BJ (cell line): ENCODE results near the gene SND1. TPM values are rescaled to one million over a fixed set of nuclear protein-coding genes. Genes with fewer than 3 reads are reported as not detected.

Experiments
- CTCF ChIA-PET: fragments of 350-600 bp; formaldehyde crosslinking; extraction: SDS; loops from one replicate; lab custom pipeline; 2021; ENCODE audit warnings: antibody characterized with exemption, inconsistent platforms; lab: Yijun Ruan, JAX
- POLR2A ChIA-PET: fragments of 300-600 bp; sonication (Branson Sonifier 250); formaldehyde crosslinking; extraction: SDS; loops from one replicate; lab custom pipeline; 2021; ENCODE audit warnings: antibody characterized with exemption; lab: Charles Lee
- DNase-seq: peaks from one replicate; pipeline ENCODE4 v3.0.0-alpha.2; 2011; ENCODE audit warnings: low read depth
- H3K27me3 ChIP-seq: 2 replicates; pipeline ENCODE4 v1.6.0; 2011; ENCODE audit warnings: low read length; ENCODE audit not compliant: control insufficient read depth, insufficient read depth
- H3K36me3 ChIP-seq: 2 replicates; pipeline ENCODE4 v1.5.1; 2011; ENCODE audit warnings: low read length; ENCODE audit not compliant: control insufficient read depth, insufficient read depth
- H3K4me3 ChIP-seq: 2 replicates; pipeline ENCODE4 v1.5.1; 2011; ENCODE audit warnings: low read depth, mild to moderate bottlenecking, control low read depth, low read length
- CTCF ChIP-seq: IDR thresholded peaks from 2 replicates; pipeline ENCODE4 v1.5.1; 2011; ENCODE audit warnings: low read depth, mild to moderate bottlenecking, control low read depth, inconsistent platforms, low read length, moderate library complexity; ENCODE audit not compliant: insufficient read depth
- polyA plus RNA-seq: library from polyadenylated mRNA; depleted of rRNA; stranded (reverse); fragments of >200 nt; gene quantifications from 2 replicates; pipeline ENCODE4 v1.2.3, GENCODE V29; 2011

Gene SND1
- polyA plus RNA-seq, 1 experiment = 203 TPM

- no peak for DNase-seq
- CTCF ChIA-PET = no interaction called here
- POLR2A ChIA-PET = no interaction called here
- TF ChIP-seq CTCF = no peak
- Histone ChIP-seq H3K36me3 (0 out of 2 replicates have a peak, but pooled peaks cover 1% of the 10 kb centered on the region), H3K4me3 (no peak overlapping the region), H3K27me3 (no peaks in the 10 kb centered on the region)
Measured at GRCh38 chr7:127807340-127807739, 155.3 kb downstream of the SND1 start.

- Histone ChIP-seq H3K4me3 (no peak overlapping the region), H3K27me3 (no peaks in the 10 kb centered on the region), H3K36me3 (0 out of 2 replicates have a peak, but pooled peaks cover 1% of the 10 kb centered on the region)
- CTCF ChIA-PET = no interaction called here
- POLR2A ChIA-PET = no interaction called here
- TF ChIP-seq CTCF = no peak
- DNase-seq = no peak
Measured at GRCh38 chr7:127807829-127808228, 155.8 kb downstream of the SND1 start.

DNA sequence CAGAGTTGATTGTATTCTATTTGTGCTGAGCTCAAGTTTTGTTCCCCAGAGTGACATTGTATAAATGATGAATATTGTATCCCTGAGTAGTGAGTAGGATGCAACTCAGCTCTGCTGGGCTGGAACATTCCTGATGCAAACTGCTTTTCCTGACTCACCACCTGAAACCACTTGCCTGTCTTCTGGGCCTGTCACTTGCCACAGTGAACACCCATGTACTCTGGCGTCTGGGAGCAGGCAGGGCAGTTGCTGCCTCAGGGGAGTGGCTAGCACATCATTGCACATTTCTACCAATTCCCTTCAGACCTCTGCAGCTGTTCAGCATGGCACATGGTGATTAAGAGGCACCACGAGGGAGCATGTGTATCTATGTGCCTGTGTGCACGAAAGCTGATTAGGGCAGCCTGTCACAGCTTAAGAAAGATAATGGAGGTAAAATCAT lies 157.3 kb downstream of the SND1 start:
- CTCF ChIA-PET = interaction anchor here (0.9 to 1.2 kb wide), 3 partner anchors 11 to 212 kb away, joined by 3 to 4 read pairs (median 3); no protein-coding TSS in a partner anchor
- DNase-seq = peak; percentile 30
- H3K4me3 ChIP-seq = no peak overlapping the region
- H3K36me3 ChIP-seq = 0 out of 2 replicates have a peak, but pooled peaks cover 1% of the 10 kb centered on the region
- no peak for TF ChIP-seq CTCF
- POLR2A ChIA-PET = interaction anchor here (0.6 kb wide), 1 partner anchor 165 kb away, joined by 4 read pairs; no protein-coding TSS in a partner anchor
- H3K27me3 ChIP-seq = no peaks in the 10 kb centered on the region

DNA sequence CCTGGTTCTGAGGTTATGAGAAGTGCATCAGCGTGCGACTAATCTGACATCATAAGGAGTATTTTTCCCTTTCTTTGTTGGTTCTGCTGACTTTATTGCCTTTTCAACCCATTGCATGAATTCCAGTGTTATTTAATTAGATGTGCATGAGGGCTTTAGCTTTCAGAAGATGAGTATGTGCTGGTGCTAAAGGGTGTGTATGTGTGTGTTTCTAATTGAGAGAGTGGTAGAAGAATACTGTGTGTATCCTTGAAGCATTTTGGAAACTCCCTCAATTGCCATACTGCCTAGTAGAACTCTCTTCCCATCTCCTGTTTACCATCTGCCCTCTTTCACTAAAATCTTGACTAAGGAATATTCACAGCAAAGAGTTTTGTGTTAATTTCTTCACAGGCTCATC lies 158.1 kb downstream of the SND1 start:
- DNase-seq = no peak
- TF ChIP-seq CTCF = no peak
- Histone ChIP-seq H3K4me3 (no peak overlapping the region), H3K27me3 (no peaks in the 10 kb centered on the region), H3K36me3 (0 out of 2 replicates have a peak, but pooled peaks cover 1% of the 10 kb centered on the region)
- CTCF ChIA-PET = interaction anchor here (1.2 kb wide), 2 partner anchors 12 to 18 kb away, joined by 3 to 4 read pairs; no protein-coding TSS in a partner anchor
- POLR2A ChIA-PET = no interaction called here

- ChIA-PET CTCF (no interaction called here), POLR2A (no interaction called here)
- H3K4me3 ChIP-seq = no peak overlapping the region
- H3K36me3 ChIP-seq = 0 out of 2 replicates have a peak, but pooled peaks cover 1% of the 10 kb centered on the region
- no peak for DNase-seq
- H3K27me3 ChIP-seq = no peaks in the 10 kb centered on the region
- TF ChIP-seq CTCF = no peak
Measured at GRCh38 chr7:127810696-127811660, 159.0 kb downstream of the SND1 start.
